ENCODE results near the gene NSUN6. TPM values are rescaled to one million over a fixed set of nuclear protein-coding genes. Genes with fewer than 3 reads are reported as not detected.
"Not testable (repeated sequence)": the region's sequence is repeated elsewhere in the genome, so short reads cannot be mapped to it uniquely, and the experiment has no call there.

The NSUN6 gene
- total RNA-seq, 4 donors from 2014 or later, result 7.3 to 17.8 (median 7.9) TPM

DNA sequence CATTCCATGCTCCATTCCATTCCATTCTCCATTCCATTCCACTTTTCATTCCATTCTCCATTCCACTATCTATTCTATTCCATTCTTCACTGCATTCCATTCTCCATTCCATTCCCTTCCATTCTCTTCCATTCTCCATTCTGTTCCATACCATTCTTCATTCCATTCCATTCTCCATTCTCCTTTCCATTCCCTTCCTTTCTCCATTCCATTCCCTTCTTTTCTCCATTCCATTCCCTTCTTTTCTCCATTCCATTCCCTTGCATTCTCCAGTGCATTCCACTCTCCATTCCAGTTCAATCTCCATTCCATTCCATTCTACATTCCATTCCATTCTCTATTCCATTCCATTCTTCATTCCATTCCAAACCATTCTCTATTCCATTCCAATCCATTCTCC lies 80.3 kb downstream of the NSUN6 start:
- no peak for ATAC-seq (ENCODE audit: low FRiP score)
- DNase-seq (ENCODE audit: low spot score), result no peak
- TF ChIP-seq, protein P1, sequence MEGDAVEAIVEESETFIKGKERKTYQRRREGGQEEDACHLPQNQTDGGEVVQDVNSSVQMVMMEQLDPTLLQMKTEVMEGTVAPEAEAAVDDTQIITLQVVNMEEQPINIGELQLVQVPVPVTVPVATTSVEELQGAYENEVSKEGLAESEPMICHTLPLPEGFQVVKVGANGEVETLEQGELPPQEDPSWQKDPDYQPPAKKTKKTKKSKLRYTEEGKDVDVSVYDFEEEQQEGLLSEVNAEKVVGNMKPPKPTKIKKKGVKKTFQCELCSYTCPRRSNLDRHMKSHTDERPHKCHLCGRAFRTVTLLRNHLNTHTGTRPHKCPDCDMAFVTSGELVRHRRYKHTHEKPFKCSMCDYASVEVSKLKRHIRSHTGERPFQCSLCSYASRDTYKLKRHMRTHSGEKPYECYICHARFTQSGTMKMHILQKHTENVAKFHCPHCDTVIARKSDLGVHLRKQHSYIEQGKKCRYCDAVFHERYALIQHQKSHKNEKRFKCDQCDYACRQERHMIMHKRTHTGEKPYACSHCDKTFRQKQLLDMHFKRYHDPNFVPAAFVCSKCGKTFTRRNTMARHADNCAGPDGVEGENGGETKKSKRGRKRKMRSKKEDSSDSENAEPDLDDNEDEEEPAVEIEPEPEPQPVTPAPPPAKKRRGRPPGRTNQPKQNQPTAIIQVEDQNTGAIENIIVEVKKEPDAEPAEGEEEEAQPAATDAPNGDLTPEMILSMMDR (IDR thresholded peaks at IDR 0.05), result no peak

DNA sequence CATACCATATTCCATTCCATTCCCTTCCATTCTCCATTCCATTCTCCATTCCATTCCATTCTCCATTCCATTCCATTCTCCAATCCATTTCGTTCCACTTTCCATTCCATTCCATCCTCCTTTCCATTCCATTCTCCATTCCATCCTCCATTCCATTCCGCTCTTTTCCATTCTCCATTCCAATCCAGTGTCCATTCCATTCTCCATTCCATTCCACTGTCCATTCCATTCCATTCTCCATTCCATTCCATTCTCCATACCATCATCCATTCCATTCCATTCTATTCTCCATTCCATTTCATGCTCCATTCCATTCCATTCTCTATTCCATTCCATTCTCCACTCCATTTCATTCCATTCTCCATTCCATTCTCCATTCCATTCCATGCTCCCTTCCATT lies 81.0 kb downstream of the NSUN6 start:
- not testable (repeated sequence) for ATAC-seq (ENCODE audit: low FRiP score)

GRCh38 chr10:18567343-18567856 lies 84.0 kb downstream of the NSUN6 start:
- no peak for ATAC-seq (ENCODE audit: low FRiP score)
- TF ChIP-seq, protein P1 (IDR thresholded peaks at IDR 0.05), result no peak
- no peak for DNase-seq (ENCODE audit: low spot score)

More for the DNA sequence above, 81.0 kb downstream of the NSUN6 start:
- DNase-seq (ENCODE audit: low spot score), result not testable (repeated sequence)

GRCh38 chr10:18566177-18566576 lies 85.2 kb downstream of the NSUN6 start:
- ATAC-seq (ENCODE audit: low FRiP score) (no peak), DNase-seq (ENCODE audit: low spot score) (no peak)
- TF ChIP-seq, protein P1 (IDR thresholded peaks at IDR 0.05), result no peak

DNA sequence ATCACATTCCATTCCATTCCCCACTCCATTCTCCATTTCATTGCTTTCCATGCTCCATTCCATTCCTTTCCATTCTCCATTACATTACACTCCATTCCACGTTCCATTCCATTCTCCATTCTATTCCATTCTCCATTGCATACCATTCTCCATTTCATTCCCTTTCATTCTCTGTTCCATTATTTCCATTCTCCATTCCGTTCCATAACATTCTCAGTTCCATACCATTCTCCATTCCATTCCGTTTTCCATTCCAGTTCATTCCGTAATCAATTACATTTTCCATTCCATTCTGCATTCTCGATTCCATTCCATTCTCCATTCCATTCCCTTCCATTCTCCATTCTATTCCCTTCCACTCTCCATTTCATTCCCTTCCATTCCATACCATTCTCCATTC lies 86.4 kb downstream of the NSUN6 start:
- DNase-seq (ENCODE audit: low spot score) (no peak), ATAC-seq (ENCODE audit: low FRiP score) (no peak)
- TF ChIP-seq, protein P1 (IDR thresholded peaks at IDR 0.05), result no peak

- no peak for DNase-seq (ENCODE audit: low spot score)
- TF ChIP-seq, protein P1 (IDR thresholded peaks at IDR 0.05), result no peak
- no peak for ATAC-seq (ENCODE audit: low FRiP score)
Measured at GRCh38 chr10:18563003-18563726, 88.2 kb downstream of the NSUN6 start.

GRCh38 chr10:18561861-18562551 lies 89.4 kb downstream of the NSUN6 start:
- ATAC-seq (ENCODE audit: low FRiP score) (no peak), DNase-seq (ENCODE audit: low spot score) (no peak)
- TF ChIP-seq, protein P1 (IDR thresholded peaks at IDR 0.05), result no peak

Measured in omental fat pad (tissue), 4 donors.